OCI-LY7 (cell line): ENCODE data around the gene TMPRSS4. TPM values are rescaled to one million over a fixed set of nuclear protein-coding genes. Genes with fewer than 3 reads are reported as not detected.

Experiments used
- BruUV-seq: library from RNA; stranded (reverse); fragments of 400-500 nt; replicated peaks from 2 replicates; lab custom pipeline; 2021; lab: Mats Ljungman, UMichigan
- CTCF ChIA-PET: fragments of 300-600 bp; sonication (Branson Sonifier 250); formaldehyde crosslinking; loops from one replicate; lab custom pipeline; 2022; ENCODE audit warnings: antibody characterized with exemption; ENCODE audit not compliant: unreplicated experiment; lab: Charles Lee
- POLR2A ChIA-PET: fragments of 300-600 bp; sonication (Branson Sonifier 250); formaldehyde crosslinking; loops from one replicate; lab custom pipeline; 2022; ENCODE audit warnings: antibody characterized with exemption; lab: Charles Lee
- DNase-seq: peaks from one replicate; pipeline ENCODE4 v3.0.0-alpha.2; 2015; ENCODE audit warnings: low spot score
- H2AFZ ChIP-seq: fragments of 200-600 bp; sonication (generic), shearing (Covaris generic); 2 replicates; pipeline ENCODE4 v1.6.1; 2014; ENCODE audit warnings: mild to moderate bottlenecking, antibody characterized with exemption, low read length, moderate library complexity
- H3K27ac ChIP-seq: fragments of 200-600 bp; sonication (generic); 2 replicates; pipeline ENCODE4 v1.5.1; 2014; ENCODE audit warnings: mixed run types, low read depth, mild to moderate bottlenecking, moderate library complexity, low read length, inconsistent platforms; ENCODE audit not compliant: poor library complexity, severe bottlenecking
- H3K36me3 ChIP-seq: fragments of 200-600 bp; sonication (generic); 2 replicates; pipeline ENCODE4 v1.6.1; 2014; ENCODE audit warnings: mild to moderate bottlenecking, antibody characterized with exemption, low read length, moderate library complexity, mixed read lengths; ENCODE audit not compliant: insufficient read depth
- H3K4me1 ChIP-seq: fragments of 200-600 bp; sonication (generic); 2 replicates; pipeline ENCODE4 v1.5.1; 2014; ENCODE audit warnings: mild to moderate bottlenecking, low read length; ENCODE audit not compliant: insufficient read depth, poor library complexity, severe bottlenecking
- H3K4me2 ChIP-seq: fragments of 200-600 bp; sonication (generic); 2 replicates; pipeline ENCODE4 v1.6.1; 2014; ENCODE audit warnings: mild to moderate bottlenecking, low read length
- H3K4me3 ChIP-seq: fragments of 200-600 bp; sonication (generic); 2 replicates; pipeline ENCODE4 v1.5.1; 2014; ENCODE audit warnings: mild to moderate bottlenecking, low read depth, low read length; ENCODE audit not compliant: poor library complexity, severe bottlenecking
- H3K79me2 ChIP-seq: fragments of 200-600 bp; sonication (generic); 2 replicates; pipeline ENCODE4 v1.6.1; 2016; ENCODE audit warnings: low read depth, mild to moderate bottlenecking, low read length, moderate library complexity, mixed read lengths; ENCODE audit not compliant: insufficient read depth
- H3K9me2 ChIP-seq: fragments of 200-600 bp; sonication (generic); 2 replicates; pipeline ENCODE4 v1.6.1; 2016; ENCODE audit warnings: mild to moderate bottlenecking, low read length, mixed read lengths; ENCODE audit not compliant: insufficient read depth
- H3K9me3 ChIP-seq: fragments of 200-600 bp; sonication (generic); 2 replicates; pipeline ENCODE4 v1.6.1; 2014; ENCODE audit warnings: mild to moderate bottlenecking, mixed run types, low read length, mixed read lengths
- H4K20me1 ChIP-seq: fragments of 200-600 bp; sonication (generic); 2 replicates; pipeline ENCODE4 v1.6.1; 2014; ENCODE audit warnings: mild to moderate bottlenecking, antibody characterized with exemption, low read length, moderate library complexity, mixed read lengths; ENCODE audit not compliant: insufficient read depth
- CTCF ChIP-seq: fragments of 200-600 bp; sonication (generic); conservative IDR thresholded peaks from 2 replicates; pipeline ENCODE4 v1.5.1; 2014; ENCODE audit warnings: mild to moderate bottlenecking, antibody characterized with exemption, low read length, moderate library complexity, mixed read lengths
- EZH2phosphoT487 ChIP-seq: fragments of 200-600 bp; sonication (generic); IDR thresholded peaks from 2 replicates; pipeline ENCODE4 v1.6.1; 2018; ENCODE audit warnings: low read depth, borderline replicate concordance, mild to moderate bottlenecking, mixed run types, antibody characterized with exemption, low read length, moderate library complexity, mixed read lengths
- intact Hi-C: fragments of 100-400 bp; cut with micrococcal nuclease; formaldehyde crosslinking; loops from one replicate; pipeline ENCODE4 v1.10.0; 2022; ENCODE audit not compliant: unreplicated experiment
- total RNA-seq, 2 experiments: library from RNA; depleted of rRNA in 1 of 2; stranded (reverse); fragments of >200 nt in 1 of 2; shearing (Covaris generic) in 1 of 2; gene quantifications; 2 replicates each; pipeline ENCODE4 v1.2.3, GENCODE V29; 2014 to 2022

The TMPRSS4 gene
- total RNA-seq, 2 experiments from 2014 or later, result 0.03 TPM; not detected in 1

- intact Hi-C loops, result no loop called here
These were observed 65.2 kb downstream of the TMPRSS4 start for GRCh38 chr11:118142081-118142480.

GRCh38 chr11:118142809-118143208, 65.9 kb downstream of the TMPRSS4 start:
- no peak overlapping the region for H2AFZ ChIP-seq
- no peak for DNase-seq
- intact Hi-C loops, result no loop called here
- CTCF ChIA-PET, result no interaction called here
- no peaks in the 10 kb centered on the region for H3K9me2 ChIP-seq
- H3K79me2 ChIP-seq, result no peaks in the 10 kb centered on the region
- TF ChIP-seq EZH2phosphoT487, result no peak
- TF ChIP-seq CTCF, result no peak
- H3K36me3 ChIP-seq, result no peaks in the 10 kb centered on the region
- no peak overlapping the region for H3K4me3 ChIP-seq
- POLR2A ChIA-PET, result no interaction called here
- no peak overlapping the region for H3K4me2 ChIP-seq
- H4K20me1 ChIP-seq, result no peaks in the 10 kb centered on the region
- no peaks in the 10 kb centered on the region for H3K9me3 ChIP-seq
- no TSS peak for BruUV-seq
- no peaks in the 10 kb centered on the region for H3K4me1 ChIP-seq
- no peak overlapping the region for H3K27ac ChIP-seq

More at GRCh38 chr11:118142081-118142480, 65.2 kb downstream of the TMPRSS4 start:
- Histone ChIP-seq H4K20me1 (no peaks in the 10 kb centered on the region), H3K4me1 (no peaks in the 10 kb centered on the region), H3K36me3 (no peaks in the 10 kb centered on the region), H3K9me2 (no peaks in the 10 kb centered on the region), H3K4me3 (no peak overlapping the region), H2AFZ (no peak overlapping the region), H3K4me2 (no peak overlapping the region), H3K27ac (no peak overlapping the region), H3K9me3 (no peaks in the 10 kb centered on the region), H3K79me2 (no peaks in the 10 kb centered on the region)
- TF ChIP-seq EZH2phosphoT487 (no peak), CTCF (no peak)
- no TSS peak for BruUV-seq
- DNase-seq, result no peak
- POLR2A ChIA-PET, result no interaction called here
- CTCF ChIA-PET, result no interaction called here

- H3K9me2 ChIP-seq, result no peaks in the 10 kb centered on the region
- no peak for DNase-seq
- no peak overlapping the region for H3K4me3 ChIP-seq
- no peaks in the 10 kb centered on the region for H3K9me3 ChIP-seq
- no peak overlapping the region for H3K27ac ChIP-seq
- CTCF ChIA-PET, result interaction anchor here (0.6 kb wide), 1 partner anchor 225 kb away, joined by 3 read pairs; no protein-coding TSS in a partner anchor
- BruUV-seq, result no TSS peak
- H2AFZ ChIP-seq, result no peak overlapping the region
- TF ChIP-seq EZH2phosphoT487 (no peak), CTCF (no peak)
- no peaks in the 10 kb centered on the region for H4K20me1 ChIP-seq
- intact Hi-C loops, result no loop called here
- H3K36me3 ChIP-seq, result no peaks in the 10 kb centered on the region
- H3K4me2 ChIP-seq, result no peak overlapping the region
- H3K4me1 ChIP-seq, result no peaks in the 10 kb centered on the region
- no peaks in the 10 kb centered on the region for H3K79me2 ChIP-seq
- POLR2A ChIA-PET, result no interaction called here
These were observed 66.8 kb downstream of the TMPRSS4 start for GRCh38 chr11:118143661-118144185.
